SK-N-SH (cell line): ENCODE results near the gene AEBP2. TPM values are rescaled to one million over a fixed set of nuclear protein-coding genes. Genes with fewer than 3 reads are reported as not detected.

Experiments
- CTCF ChIA-PET: fragments of 300-600, 350-600 bp; formaldehyde crosslinking; extraction: SDS; loops from one replicate; lab custom pipeline; 2021; lab: Yijun Ruan, JAX
- POLR2A ChIA-PET: fragments of 350-600 bp; sonication (Branson Sonifier 250); formaldehyde crosslinking; extraction: SDS; loops from one replicate; lab custom pipeline; 2020; ENCODE audit warnings: antibody characterized with exemption, inconsistent platforms; lab: Yijun Ruan, JAX
- DNase-seq: peaks from one replicate; pipeline ENCODE4 v3.0.0; 2012
- H2AFZ ChIP-seq: fragments of 200-600 bp; sonication (generic); 2 replicates; pipeline ENCODE4 v1.8.1; 2016; ENCODE audit warnings: antibody characterized with exemption, mild to moderate bottlenecking, low read depth
- H3F3A ChIP-seq: fragments of 200-600 bp; sonication (generic); replicated peaks from 2 replicates; pipeline ENCODE3; 2016; ENCODE audit warnings: antibody characterized with exemption, mild to moderate bottlenecking; ENCODE audit not compliant: insufficient read depth
- H3K27ac ChIP-seq, 2 experiments: fragments of 200-500 bp in 1 of 2; fragments of 200-600 bp in 1 of 2; sonication (Bioruptor generic) in 1 of 2; sonication (generic), shearing (Covaris generic) in 1 of 2; 2 replicates each; pipeline versions ENCODE4 v1.5.1 to v1.6.1; 2014 to 2016; ENCODE audit warnings: low read depth in 2 of 2, inconsistent platforms in 1 of 2, low read length in 1 of 2, mild to moderate bottlenecking in 1 of 2, mixed read lengths in 1 of 2
- H3K27me3 ChIP-seq: fragments of 200-600 bp; sonication (generic), shearing (Covaris generic); 2 replicates; pipeline ENCODE4 v1.6.1; 2016; ENCODE audit warnings: mixed run types; ENCODE audit not compliant: insufficient read depth
- H3K36me3 ChIP-seq, 2 experiments: fragments of 200-500 bp in 1 of 2; fragments of 200-600 bp in 1 of 2; sonication (Bioruptor generic) in 1 of 2; sonication (generic) in 1 of 2; replicated peaks in 1 of 2; 2 replicates each; pipeline versions ENCODE3 to v1.5.1; 2014 to 2016; ENCODE audit warnings: low read length in 1 of 2, mild to moderate bottlenecking in 1 of 2; ENCODE audit not compliant: insufficient read depth in 2 of 2, control insufficient read depth in 1 of 2
- H3K4me1 ChIP-seq, 2 experiments: fragments of 200-500 bp in 1 of 2; fragments of 200-600 bp in 1 of 2; sonication (Bioruptor generic) in 1 of 2; sonication (generic), shearing (Covaris generic) in 1 of 2; 2 replicates each; pipeline versions ENCODE4 v1.5.1 to v1.6.1; 2014 to 2016; ENCODE audit warnings: low read depth in 1 of 2, low read length in 1 of 2, mixed run types in 1 of 2; ENCODE audit not compliant: insufficient read depth in 2 of 2, control insufficient read depth in 1 of 2
- H3K4me2 ChIP-seq: fragments of 200-600 bp; sonication (generic), shearing (Covaris generic); 2 replicates; pipeline ENCODE4 v1.6.1; 2017; ENCODE audit warnings: mixed run types
- H3K4me3 ChIP-seq, 2 experiments: fragments of 200-500 bp in 1 of 2; fragments of 200-600 bp in 1 of 2; sonication (Bioruptor generic) in 1 of 2; sonication (generic), shearing (Covaris generic) in 1 of 2; 2 replicates each; pipeline versions ENCODE4 v1.5.1 to v1.8.1; 2014 to 2016; ENCODE audit warnings: low read depth in 2 of 2, inconsistent platforms in 1 of 2, low read length in 1 of 2, mild to moderate bottlenecking in 1 of 2, mixed read lengths in 1 of 2, moderate library complexity in 1 of 2
- H3K79me2 ChIP-seq: fragments of 200-600 bp; sonication (generic); 2 replicates; pipeline ENCODE4 v1.8.1; 2017; ENCODE audit warnings: mild to moderate bottlenecking; ENCODE audit not compliant: insufficient read depth
- H3K9ac ChIP-seq: fragments of 200-600 bp; sonication (generic); 2 replicates; pipeline ENCODE4 v1.6.1; 2017; ENCODE audit warnings: mixed run types
- H3K9me2 ChIP-seq: fragments of 200-600 bp; sonication (generic); 2 replicates; pipeline ENCODE4 v1.6.1; 2017; ENCODE audit warnings: mixed run types
- H3K9me3 ChIP-seq: fragments of 200-600 bp; sonication (generic); 2 replicates; pipeline ENCODE4 v1.6.1; 2017; ENCODE audit warnings: mixed run types, mild to moderate bottlenecking, moderate library complexity
- H4K20me1 ChIP-seq: fragments of 200-600 bp; sonication (generic); 2 replicates; pipeline ENCODE4 v1.6.1; 2017; ENCODE audit warnings: mild to moderate bottlenecking, mixed run types; ENCODE audit not compliant: insufficient read depth
- CHD2 ChIP-seq: fragments of 150-350 bp; IDR thresholded peaks from 2 replicates; pipeline ENCODE4 v1.6.1; 2018; ENCODE audit warnings: low read length; ENCODE audit not compliant: partially characterized antibody
- EZH2phosphoT487 ChIP-seq: fragments of 200-600 bp; sonication (generic); IDR thresholded peaks from 2 replicates; pipeline ENCODE4 v1.6.1; 2017; ENCODE audit warnings: low read depth, mixed run types, mild to moderate bottlenecking, antibody characterized with exemption, moderate library complexity, borderline replicate concordance
- FOXJ3 ChIP-seq: sonication (generic); formaldehyde crosslinking; IDR thresholded peaks from 2 replicates; pipeline ENCODE4 v1.5.1; 2020; ENCODE audit warnings: mild to moderate bottlenecking, missing genetic modification reagents
- GABPA ChIP-seq: IDR thresholded peaks from 2 replicates; pipeline ENCODE4 v1.4.0; 2012; ENCODE audit warnings: low read depth, mild to moderate bottlenecking
- IRF3 ChIP-seq: fragments of 150-350 bp; IDR thresholded peaks from 2 replicates; pipeline ENCODE4 v1.6.1; 2016; ENCODE audit warnings: mild to moderate bottlenecking, low read depth, low read length
- MAX ChIP-seq: IDR thresholded peaks from 2 replicates; pipeline ENCODE4 v1.4.0; 2012; ENCODE audit warnings: low read depth
- NRF1 ChIP-seq: IDR thresholded peaks from 2 replicates; pipeline ENCODE4 v1.6.1; 2012; ENCODE audit warnings: low read depth, mild to moderate bottlenecking, low read length
- POLR2AphosphoS5 ChIP-seq: IDR thresholded peaks from 2 replicates; pipeline ENCODE4 v1.6.1; 2012; ENCODE audit warnings: low read depth, low read length
- REST ChIP-seq: IDR thresholded peaks from 2 replicates; pipeline ENCODE4 v1.6.1; 2012; ENCODE audit warnings: mild to moderate bottlenecking, low read depth, low read length, moderate library complexity
- RFX5 ChIP-seq: IDR thresholded peaks from 2 replicates; pipeline ENCODE4 v1.6.1; 2012; ENCODE audit warnings: mild to moderate bottlenecking, improper control_type of control experiment, low read length
- SIN3A ChIP-seq: IDR thresholded peaks from 2 replicates; pipeline ENCODE4 v1.6.1; 2012; ENCODE audit warnings: low read depth, mild to moderate bottlenecking, low read length, moderate library complexity, borderline replicate concordance
- SMC3 ChIP-seq: IDR thresholded peaks from 2 replicates; pipeline ENCODE4 v1.6.1; 2012; ENCODE audit warnings: low read depth, low read length, improper control_type of control experiment
- YY1 ChIP-seq: IDR thresholded peaks from 2 replicates; pipeline ENCODE4 v1.4.0; 2012; ENCODE audit warnings: low read depth, mild to moderate bottlenecking
- ZBTB33 ChIP-seq: IDR thresholded peaks from 2 replicates; pipeline ENCODE4 v1.4.0; 2012; ENCODE audit warnings: low read depth, borderline replicate concordance
- WGBS: methylation state at CpG from one replicate; pipeline ENCODE4 v1.1.6; 2017; ENCODE audit warnings: low lambda C conversion rate; 5-methylcytosine and 5-hydroxymethylcytosine counted together
- polyA plus RNA-seq, 3 experiments: library from polyadenylated mRNA; depleted of rRNA; stranded (reverse); fragments of >200 nt; gene quantifications; 2 replicates each; pipeline ENCODE4 v1.2.3, GENCODE V29; 2012

AEBP2 gene
- polyA plus RNA-seq, 1 of the 3 experiments (the other 2 are of a cell fraction), result 10.4 TPM

GRCh38 chr12:19397534-19397933 is 41.8 kb upstream of the AEBP2 start:
- Histone ChIP-seq H3K79me2 (no peaks in the 10 kb centered on the region), H3K4me2 (no peak overlapping the region), H3K9me3 (no peaks in the 10 kb centered on the region), H3K4me3 (no peak overlapping the region), H3F3A (no peaks in the 10 kb centered on the region), H3K9me2 (no peaks in the 10 kb centered on the region), H3K4me1 (no peaks in the 10 kb centered on the region), H3K27me3 (no peaks in the 10 kb centered on the region), H2AFZ (no peak overlapping the region), H3K27ac (no peak overlapping the region), H3K9ac (no peak overlapping the region), H4K20me1 (no peaks in the 10 kb centered on the region), H3K36me3 (no peaks in the 10 kb centered on the region)
- ChIA-PET POLR2A (no interaction called here), CTCF (no interaction called here)
- TF ChIP-seq CHD2, result no peak
- no peak for TF ChIP-seq NRF1
- TF ChIP-seq GABPA, result no peak
- no peak for TF ChIP-seq EZH2phosphoT487
- no peak for TF ChIP-seq SIN3A
- TF ChIP-seq ZBTB33, result no peak
- no peak for TF ChIP-seq POLR2AphosphoS5
- no peak for TF ChIP-seq RFX5
- no peak for TF ChIP-seq FOXJ3 (CRISPR knock-in tag)
- TF ChIP-seq IRF3, result no peak
- TF ChIP-seq MAX, result no peak
- TF ChIP-seq REST, result no peak
- no peak for TF ChIP-seq YY1
- no peak for TF ChIP-seq SMC3
- DNase-seq, result no peak
- 80% methylated on average over 4 of the region's 4 CpGs for WGBS
